Activated T-helper 1 cell treated with anti-CD3 and anti-CD28 coated beads, Interleukin-12 subunit alpha, Interleukin-12 subunit beta, Interleukin-2, Interleukin-4 antibody, amounts not matched to agents 30 ng/mL and 10 ng/mL and 1 ng/mL, durations not matched to agents 14 hours and 24 hours and 36 hours (primary cell): ENCODE measurements around the gene CCDC178. TPM values are rescaled to one million over a fixed set of nuclear protein-coding genes. Genes with fewer than 3 reads are reported as not detected.
"Not testable (repeated sequence)": the region's sequence is repeated elsewhere in the genome, so short reads cannot be mapped to it uniquely, and the experiment has no call there.

ENCODE experiments used
- DNase-seq: peaks from one replicate; pipeline ENCODE4 v3.0.0; 2021; ENCODE audit warnings: low spot score
- H3K27ac Mint-ChIP-seq: one replicate; pipeline ENCODE4 v1.8.0; 2021; ENCODE audit warnings: mild to moderate bottlenecking, mixed read lengths
- H3K27me3 Mint-ChIP-seq: one replicate; pipeline ENCODE4 v1.8.0; 2022; ENCODE audit warnings: mild to moderate bottlenecking, moderate library complexity, mixed read lengths; ENCODE audit not compliant: insufficient read depth
- H3K36me3 Mint-ChIP-seq: one replicate; pipeline ENCODE4 v1.8.0; 2021; ENCODE audit warnings: low read depth, mixed read lengths
- H3K4me1 Mint-ChIP-seq: one replicate; pipeline ENCODE4 v1.8.0; 2021; ENCODE audit warnings: low read depth, mixed read lengths
- H3K4me3 Mint-ChIP-seq: one replicate; pipeline ENCODE4 v1.8.0; 2021; ENCODE audit warnings: mild to moderate bottlenecking, moderate library complexity, mixed read lengths
- H3K9me3 Mint-ChIP-seq: one replicate; pipeline ENCODE4 v1.8.0; 2021; ENCODE audit warnings: mixed read lengths
- intact Hi-C: fragments of 100-400 bp; cut with micrococcal nuclease; formaldehyde crosslinking; loops from one replicate; pipeline ENCODE4 v1.15.1; 2024
- total RNA-seq: library from RNA; stranded (reverse); gene quantifications from 2 replicates; pipeline ENCODE4 v1.2.3, GENCODE V29; 2022

The CCDC178 gene
- total RNA-seq, 1 donor from 2014 or later: not detected

- Mint-ChIP-seq H3K4me3 (no peak overlapping the region), H3K4me1 (no peaks in the 10 kb centered on the region), H3K36me3 (no peaks in the 10 kb centered on the region), H3K27me3 (no peaks in the 10 kb centered on the region), H3K9me3 (no peaks in the 10 kb centered on the region), H3K27ac (no peak overlapping the region)
- intact Hi-C loops: no loop called here
- no peak for DNase-seq
Observed at GRCh38 chr18:32975163-32975436, 465.4 kb downstream of the CCDC178 start.

GRCh38 chr18:32974421-32975162 lies 465.9 kb downstream of the CCDC178 start:
- Mint-ChIP-seq H3K4me3 (no peak overlapping the region), H3K36me3 (no peaks in the 10 kb centered on the region), H3K9me3 (no peaks in the 10 kb centered on the region), H3K27ac (no peak overlapping the region), H3K27me3 (no peaks in the 10 kb centered on the region), H3K4me1 (no peaks in the 10 kb centered on the region)
- intact Hi-C loops: no loop called here
- no peak for DNase-seq

GRCh38 chr18:32968248-32968647 lies 472.3 kb downstream of the CCDC178 start:
- intact Hi-C loops: no loop called here
- Mint-ChIP-seq H3K9me3 (no peaks in the 10 kb centered on the region), H3K36me3 (no peaks in the 10 kb centered on the region), H3K27me3 (no peaks in the 10 kb centered on the region), H3K4me3 (no peak overlapping the region), H3K27ac (no peak overlapping the region), H3K4me1 (no peaks in the 10 kb centered on the region)
- DNase-seq: no peak

GRCh38 chr18:32966141-32966540 lies 474.4 kb downstream of the CCDC178 start:
- no peak overlapping the region for H3K27ac Mint-ChIP-seq
- intact Hi-C loops: no loop called here
- H3K4me1 Mint-ChIP-seq: no peaks in the 10 kb centered on the region
- no peaks in the 10 kb centered on the region for H3K36me3 Mint-ChIP-seq
- DNase-seq: no peak
- no peaks in the 10 kb centered on the region for H3K9me3 Mint-ChIP-seq
- no peak overlapping the region for H3K4me3 Mint-ChIP-seq
- H3K27me3 Mint-ChIP-seq: no peaks in the 10 kb centered on the region

GRCh38 chr18:32961538-32961937 lies 479.0 kb downstream of the CCDC178 start:
- Mint-ChIP-seq H3K27me3 (no peaks in the 10 kb centered on the region), H3K9me3 (no peaks in the 10 kb centered on the region), H3K4me3 (no peak overlapping the region), H3K4me1 (no peaks in the 10 kb centered on the region), H3K27ac (no peak overlapping the region), H3K36me3 (no peaks in the 10 kb centered on the region)
- intact Hi-C loops: no loop called here
- no peak for DNase-seq

GRCh38 chr18:32958746-32959145 lies 481.8 kb downstream of the CCDC178 start:
- H3K4me1 Mint-ChIP-seq: no peaks in the 10 kb centered on the region
- H3K27ac Mint-ChIP-seq: no peak overlapping the region
- no peak overlapping the region for H3K4me3 Mint-ChIP-seq
- no peaks in the 10 kb centered on the region for H3K36me3 Mint-ChIP-seq
- no peaks in the 10 kb centered on the region for H3K9me3 Mint-ChIP-seq
- intact Hi-C loops: no loop called here
- no peak for DNase-seq
- H3K27me3 Mint-ChIP-seq: no peaks in the 10 kb centered on the region

- Mint-ChIP-seq H3K36me3 (no peaks in the 10 kb centered on the region), H3K4me3 (no peak overlapping the region), H3K27ac (no peak overlapping the region), H3K9me3 (peaks cover 6% of the 10 kb centered on the region), H3K4me1 (no peaks in the 10 kb centered on the region), H3K27me3 (no peaks in the 10 kb centered on the region)
- intact Hi-C loops: no loop called here
- DNase-seq: no peak
Observed at GRCh38 chr18:32956591-32957315, 483.8 kb downstream of the CCDC178 start.

GRCh38 chr18:32952318-32952717 lies 488.2 kb downstream of the CCDC178 start:
- H3K36me3 Mint-ChIP-seq, H3K4me3 Mint-ChIP-seq, H3K4me1 Mint-ChIP-seq, DNase-seq, H3K27ac Mint-ChIP-seq, intact Hi-C loops, H3K27me3 Mint-ChIP-seq, H3K9me3 Mint-ChIP-seq: not testable (repeated sequence)

- peaks cover 1% of the 10 kb centered on the region for H3K27me3 Mint-ChIP-seq
- H3K27ac Mint-ChIP-seq: no peak overlapping the region
- no peaks in the 10 kb centered on the region for H3K4me1 Mint-ChIP-seq
- no peaks in the 10 kb centered on the region for H3K9me3 Mint-ChIP-seq
- H3K4me3 Mint-ChIP-seq: no peak overlapping the region
- DNase-seq: no peak
- no peaks in the 10 kb centered on the region for H3K36me3 Mint-ChIP-seq
- intact Hi-C loops: no loop called here
Observed at GRCh38 chr18:32937597-32937996, 502.9 kb downstream of the CCDC178 start.

- Mint-ChIP-seq H3K36me3 (no peaks in the 10 kb centered on the region), H3K4me1 (no peaks in the 10 kb centered on the region), H3K27me3 (peaks cover 1% of the 10 kb centered on the region), H3K27ac (no peak overlapping the region), H3K9me3 (no peaks in the 10 kb centered on the region), H3K4me3 (no peak overlapping the region)
- DNase-seq: no peak
- intact Hi-C loops: no loop called here
Observed at GRCh38 chr18:32937066-32937465, 503.5 kb downstream of the CCDC178 start.

- intact Hi-C loops: loop anchor here (5.0 kb wide), 1 partner anchor 222 kb away; no protein-coding TSS in a partner anchor
- H3K4me3 Mint-ChIP-seq: no peak overlapping the region
- no peaks in the 10 kb centered on the region for H3K27me3 Mint-ChIP-seq
- no peaks in the 10 kb centered on the region for H3K4me1 Mint-ChIP-seq
- H3K9me3 Mint-ChIP-seq: no peaks in the 10 kb centered on the region
- no peaks in the 10 kb centered on the region for H3K36me3 Mint-ChIP-seq
- no peak for DNase-seq
- H3K27ac Mint-ChIP-seq: no peak overlapping the region
Observed at GRCh38 chr18:32934201-32934600, 506.3 kb downstream of the CCDC178 start.

GRCh38 chr18:32930695-32931301 lies 509.7 kb downstream of the CCDC178 start:
- Mint-ChIP-seq H3K27ac (no peak overlapping the region), H3K36me3 (no peaks in the 10 kb centered on the region), H3K4me1 (no peaks in the 10 kb centered on the region), H3K4me3 (no peak overlapping the region), H3K9me3 (no peaks in the 10 kb centered on the region), H3K27me3 (no peaks in the 10 kb centered on the region)
- no peak for DNase-seq
- intact Hi-C loops: loop anchor here (5.0 kb wide), 1 partner anchor 218 kb away; no protein-coding TSS in a partner anchor

- no peak overlapping the region for H3K4me3 Mint-ChIP-seq
- no peaks in the 10 kb centered on the region for H3K36me3 Mint-ChIP-seq
- no peaks in the 10 kb centered on the region for H3K4me1 Mint-ChIP-seq
- no peak for DNase-seq
- no peaks in the 10 kb centered on the region for H3K27me3 Mint-ChIP-seq
- no peaks in the 10 kb centered on the region for H3K9me3 Mint-ChIP-seq
- intact Hi-C loops: no loop called here
- no peak overlapping the region for H3K27ac Mint-ChIP-seq
Observed at GRCh38 chr18:32929213-32929612, 511.3 kb downstream of the CCDC178 start.
